Measurements from ENCODE around the gene CACNA1D.

CACNA1D gene

DNA sequence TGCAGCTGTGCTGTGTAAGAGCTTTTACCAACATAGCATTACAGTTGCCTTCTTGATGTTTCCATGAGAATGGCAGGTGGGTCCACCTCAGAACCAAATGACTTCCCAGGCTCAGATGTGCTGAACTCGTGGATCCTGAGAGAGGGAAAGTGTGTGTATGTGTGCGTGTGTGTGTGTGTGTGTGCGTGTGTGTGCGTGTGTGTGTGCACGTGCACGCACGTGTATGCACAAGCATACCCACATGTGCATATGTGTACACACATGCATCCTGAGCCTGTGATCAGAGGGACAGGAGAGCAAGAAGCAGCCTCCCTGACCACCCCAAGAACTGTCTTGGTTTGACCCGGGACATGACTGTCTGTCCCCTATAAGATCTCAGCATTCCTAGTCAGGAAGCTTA is 303.7 kb downstream of the CACNA1D start:
- no peak for DNase-seq

DNA sequence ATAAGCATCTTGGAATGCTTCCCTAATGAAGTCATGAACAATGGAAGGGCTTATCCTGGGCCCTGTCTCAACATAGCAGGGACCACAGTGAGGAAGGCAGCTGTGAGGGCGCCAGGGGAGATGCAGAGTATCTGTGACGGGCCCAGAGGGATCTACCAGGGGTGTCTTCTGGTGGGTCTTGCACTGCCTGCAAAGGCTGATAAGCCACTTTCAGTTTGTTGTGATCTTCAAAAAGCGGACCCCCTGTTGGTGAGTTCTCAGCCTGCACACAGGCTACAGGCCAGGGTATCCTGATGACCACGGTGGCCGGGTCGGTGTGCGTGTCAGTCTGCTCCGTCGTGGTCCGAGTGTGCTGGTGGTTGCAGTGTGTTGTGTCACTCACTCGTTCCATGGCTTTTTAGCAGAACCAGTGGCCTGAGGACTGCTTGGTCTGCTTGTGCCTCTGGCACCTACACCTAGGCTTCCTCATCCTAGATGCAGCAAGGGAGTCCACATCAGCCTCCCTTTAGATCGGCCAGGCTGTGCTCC is 305.0 kb downstream of the CACNA1D start:
- DNase-seq, result no peak

DNA sequence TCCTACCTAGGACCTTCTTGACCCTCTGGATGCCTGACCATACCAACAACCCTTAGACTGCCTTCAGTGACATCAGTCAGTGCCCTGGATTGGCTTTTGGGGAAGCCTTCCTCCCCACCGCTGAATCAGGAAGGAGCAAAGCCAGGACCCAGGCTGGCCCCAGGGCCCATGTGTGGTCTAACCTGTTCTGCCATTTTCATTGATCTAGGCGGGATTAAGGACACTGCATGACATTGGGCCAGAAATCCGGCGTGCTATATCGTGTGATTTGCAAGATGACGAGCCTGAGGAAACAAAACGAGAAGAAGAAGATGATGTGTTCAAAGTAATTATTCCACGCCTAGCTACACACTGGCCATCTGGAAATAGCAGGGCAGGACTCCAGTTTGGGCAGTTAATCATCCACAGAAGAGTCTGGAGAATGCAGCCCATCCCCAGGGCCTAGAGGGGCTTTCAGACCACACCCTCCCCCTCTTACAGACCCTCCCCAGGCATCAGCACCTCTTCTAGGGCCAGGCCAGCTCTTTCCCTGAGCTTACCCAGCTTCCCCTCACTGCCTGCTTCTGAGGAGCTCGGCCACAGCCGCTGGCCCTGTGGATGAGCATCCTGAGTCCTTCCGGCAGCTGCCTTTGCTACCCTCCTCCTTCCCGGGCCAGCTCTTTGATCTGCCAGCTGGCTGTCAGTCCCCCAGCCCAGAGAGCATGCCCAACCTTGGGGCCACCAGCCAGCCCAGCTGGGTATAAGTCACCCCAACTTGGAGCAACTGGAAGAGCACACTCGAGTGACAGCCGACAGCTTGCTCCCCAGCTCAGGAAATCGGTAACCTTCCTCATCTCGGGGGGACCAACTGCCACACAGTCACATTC is 305.9 kb downstream of the CACNA1D start:
- DNase-seq, result no peak

DNA sequence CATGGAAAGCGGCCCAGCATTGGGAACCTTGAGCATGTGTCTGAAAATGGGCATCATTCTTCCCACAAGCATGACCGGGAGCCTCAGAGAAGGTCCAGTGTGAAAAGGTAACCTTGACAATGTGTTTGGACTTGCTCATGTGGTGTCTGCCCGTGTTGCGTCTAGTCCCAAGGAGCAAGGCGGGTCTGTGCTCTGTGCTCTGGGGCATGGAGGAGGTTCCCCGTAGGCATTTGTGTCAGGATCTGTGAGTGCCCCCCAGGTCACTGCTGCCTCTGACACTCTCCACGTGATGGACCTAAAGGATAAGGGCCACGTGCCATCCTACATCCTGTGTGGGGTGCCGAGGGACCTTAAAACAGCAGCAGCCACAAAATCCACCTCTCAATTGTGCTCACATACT is 306.9 kb downstream of the CACNA1D start:
- DNase-seq, result no peak

DNA sequence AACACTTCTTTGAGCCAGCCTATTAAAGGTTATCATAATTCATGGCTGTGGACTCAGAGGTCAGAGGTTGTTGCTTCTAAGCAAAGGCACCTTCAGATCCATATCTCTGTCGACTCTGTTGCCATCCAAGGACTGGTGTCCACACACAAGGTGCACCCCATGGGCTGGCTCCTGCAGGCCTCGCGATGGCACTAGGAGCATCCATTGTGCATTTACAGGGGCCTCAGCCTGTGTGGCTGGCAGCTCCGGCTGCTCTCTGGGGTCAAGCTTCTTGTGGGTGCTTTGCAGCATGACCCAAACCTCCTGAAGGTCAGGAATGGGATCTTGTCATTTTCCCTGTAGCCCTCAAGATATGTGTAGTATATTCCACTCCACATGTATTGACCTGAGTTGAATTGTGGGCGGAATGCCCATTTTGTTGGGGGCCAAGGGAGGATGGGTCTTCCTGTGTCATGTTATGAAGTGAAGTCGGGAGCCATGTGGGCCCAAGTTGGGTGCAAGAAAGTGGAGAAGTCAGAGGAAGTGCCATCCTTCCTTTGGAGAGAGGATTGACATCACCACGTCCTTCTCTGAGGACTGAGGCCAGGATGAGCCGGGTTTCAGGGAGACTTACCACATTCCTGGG is 308.0 kb downstream of the CACNA1D start:
- DNase-seq, result no peak

DNA sequence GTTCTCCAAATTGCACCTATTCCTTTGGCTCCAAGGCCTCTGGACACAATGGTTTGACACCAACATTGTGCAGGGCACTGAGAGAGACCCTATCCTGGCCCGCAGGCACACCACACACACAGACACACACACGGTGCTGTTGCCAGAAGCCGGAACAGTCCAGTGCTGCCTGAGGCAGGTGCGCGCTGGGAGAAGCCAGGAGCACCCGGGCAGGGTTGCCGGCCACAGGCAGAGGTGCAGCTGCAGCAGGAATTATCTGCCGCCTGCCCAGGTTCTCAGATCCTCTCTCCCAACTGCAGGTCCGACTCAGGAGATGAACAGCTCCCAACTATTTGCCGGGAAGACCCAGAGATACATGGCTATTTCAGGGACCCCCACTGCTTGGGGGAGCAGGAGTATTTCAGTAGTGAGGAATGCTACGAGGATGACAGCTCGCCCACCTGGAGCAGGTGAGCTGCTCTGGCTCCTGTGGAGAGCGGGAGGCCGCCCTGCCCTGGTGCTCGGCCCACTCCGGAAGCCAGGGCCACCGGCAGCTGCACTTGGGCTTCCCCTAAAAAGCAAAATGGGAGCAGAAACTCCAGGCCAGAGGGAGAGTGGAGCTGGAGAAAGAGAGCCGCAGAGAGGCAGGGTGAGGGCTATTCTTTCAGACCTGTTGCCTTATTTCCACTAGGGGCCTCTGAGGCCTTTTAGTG is 308.9 kb downstream of the CACNA1D start:
- DNase-seq, result no peak

DNA sequence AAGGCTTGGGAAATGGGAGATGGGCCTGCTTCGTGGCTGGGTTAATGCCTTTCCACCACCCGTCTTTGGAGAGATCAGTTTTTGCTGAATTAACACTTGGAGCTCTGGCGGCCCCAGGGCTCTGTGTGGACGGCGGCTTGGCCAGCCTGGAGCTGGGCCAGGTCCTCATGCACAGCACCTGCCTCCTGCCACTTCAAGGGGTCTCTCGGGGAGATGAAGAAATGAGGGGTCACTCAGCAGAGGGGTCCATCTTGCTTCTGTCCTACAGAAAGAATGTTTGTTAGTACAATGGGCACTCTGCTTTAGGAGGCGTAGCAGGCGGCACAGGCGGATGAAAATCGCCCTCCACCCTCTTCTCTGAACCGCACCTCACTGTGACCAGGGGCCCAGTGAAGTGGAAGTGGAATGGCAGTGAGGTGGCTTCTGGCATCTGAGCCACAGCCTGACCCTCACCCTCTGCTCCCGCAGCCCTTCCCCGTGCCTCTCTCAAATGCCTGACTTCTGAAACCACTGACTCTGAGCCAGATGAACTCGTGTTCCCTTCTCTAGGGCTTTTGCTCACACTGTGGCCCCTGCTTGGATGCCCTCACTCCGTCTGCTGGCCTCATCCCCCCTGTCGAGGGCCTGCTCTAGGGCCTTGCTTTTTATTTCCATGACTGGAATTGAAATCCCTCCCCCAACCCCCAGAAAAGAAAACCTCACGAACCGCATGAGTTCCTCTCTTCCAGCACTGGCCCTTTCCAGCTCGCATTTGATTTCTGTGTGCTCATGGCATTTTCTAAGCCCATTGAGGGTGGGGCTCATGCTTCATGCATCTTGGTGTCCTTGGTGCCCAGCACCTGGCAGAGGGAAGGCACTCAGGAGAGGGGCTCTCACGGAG is 309.6 kb downstream of the CACNA1D start:
- DNase-seq, result no peak

DNA sequence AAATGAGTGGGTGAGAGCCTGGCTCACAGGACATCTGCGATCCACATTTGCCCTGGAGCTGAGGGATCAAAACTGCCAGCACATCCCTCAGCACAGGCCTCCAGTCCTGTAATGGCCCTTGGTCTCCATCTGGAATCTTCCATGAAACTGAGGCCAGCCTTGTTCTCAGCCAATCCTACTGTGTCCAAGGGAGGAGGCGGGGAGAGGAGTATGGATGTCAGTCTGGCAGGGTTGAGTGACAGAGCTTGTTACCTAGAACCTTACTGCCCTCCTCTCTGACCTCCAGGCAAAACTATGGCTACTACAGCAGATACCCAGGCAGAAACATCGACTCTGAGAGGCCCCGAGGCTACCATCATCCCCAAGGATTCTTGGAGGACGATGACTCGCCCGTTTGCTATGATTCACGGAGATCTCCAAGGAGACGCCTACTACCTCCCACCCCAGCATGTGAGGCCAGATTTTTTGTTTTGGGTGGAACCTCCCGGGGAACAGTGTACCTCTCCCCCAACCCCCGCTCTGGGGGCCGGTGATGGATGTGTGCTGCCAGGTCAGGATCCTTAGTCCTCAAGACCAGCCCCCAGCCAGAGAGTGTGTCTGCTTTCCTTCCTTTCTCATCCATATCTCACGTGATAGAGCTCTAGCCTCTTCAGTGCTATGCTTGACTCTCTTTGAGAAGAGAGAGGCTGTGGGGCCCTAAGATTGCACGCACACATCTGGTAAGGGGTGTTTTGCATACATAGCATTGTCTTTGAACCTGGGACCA is 310.5 kb downstream of the CACNA1D start:
- no peak for DNase-seq

DNA sequence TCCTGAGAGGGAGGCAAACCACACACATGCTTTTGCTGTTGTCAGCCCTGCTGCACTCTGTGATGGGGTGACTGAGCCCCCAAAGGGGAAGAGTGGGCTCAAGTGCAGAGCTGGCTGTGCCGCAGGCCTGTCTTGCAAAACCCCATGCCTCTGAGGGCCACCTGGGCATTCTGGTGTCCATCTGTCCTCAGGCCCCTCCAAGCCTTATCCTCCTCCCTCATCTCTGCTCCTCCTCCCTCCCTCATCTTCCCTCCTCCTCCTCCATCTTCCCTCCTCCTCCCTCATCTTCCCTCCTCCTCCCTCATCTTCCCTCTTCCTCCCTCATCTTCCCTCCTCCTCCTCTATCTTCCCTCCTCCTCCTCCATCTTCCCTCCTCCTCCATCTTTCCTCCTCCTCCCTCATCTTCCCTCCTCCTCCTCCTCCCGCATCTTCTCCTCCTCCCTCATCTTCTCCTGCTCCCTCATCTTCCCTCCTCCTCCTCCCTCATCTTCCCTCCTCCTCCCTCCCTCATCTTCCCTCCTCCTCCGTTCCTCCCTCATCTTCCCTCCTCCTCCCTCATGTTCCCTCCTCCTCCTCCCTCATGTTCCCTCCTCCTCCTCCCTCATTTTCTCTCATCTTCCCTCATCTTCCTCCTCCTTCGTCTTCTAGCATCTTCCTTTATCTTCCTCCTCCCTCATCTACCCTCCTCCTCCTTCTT is 311.2 kb downstream of the CACNA1D start:
- no peak for DNase-seq

DNA sequence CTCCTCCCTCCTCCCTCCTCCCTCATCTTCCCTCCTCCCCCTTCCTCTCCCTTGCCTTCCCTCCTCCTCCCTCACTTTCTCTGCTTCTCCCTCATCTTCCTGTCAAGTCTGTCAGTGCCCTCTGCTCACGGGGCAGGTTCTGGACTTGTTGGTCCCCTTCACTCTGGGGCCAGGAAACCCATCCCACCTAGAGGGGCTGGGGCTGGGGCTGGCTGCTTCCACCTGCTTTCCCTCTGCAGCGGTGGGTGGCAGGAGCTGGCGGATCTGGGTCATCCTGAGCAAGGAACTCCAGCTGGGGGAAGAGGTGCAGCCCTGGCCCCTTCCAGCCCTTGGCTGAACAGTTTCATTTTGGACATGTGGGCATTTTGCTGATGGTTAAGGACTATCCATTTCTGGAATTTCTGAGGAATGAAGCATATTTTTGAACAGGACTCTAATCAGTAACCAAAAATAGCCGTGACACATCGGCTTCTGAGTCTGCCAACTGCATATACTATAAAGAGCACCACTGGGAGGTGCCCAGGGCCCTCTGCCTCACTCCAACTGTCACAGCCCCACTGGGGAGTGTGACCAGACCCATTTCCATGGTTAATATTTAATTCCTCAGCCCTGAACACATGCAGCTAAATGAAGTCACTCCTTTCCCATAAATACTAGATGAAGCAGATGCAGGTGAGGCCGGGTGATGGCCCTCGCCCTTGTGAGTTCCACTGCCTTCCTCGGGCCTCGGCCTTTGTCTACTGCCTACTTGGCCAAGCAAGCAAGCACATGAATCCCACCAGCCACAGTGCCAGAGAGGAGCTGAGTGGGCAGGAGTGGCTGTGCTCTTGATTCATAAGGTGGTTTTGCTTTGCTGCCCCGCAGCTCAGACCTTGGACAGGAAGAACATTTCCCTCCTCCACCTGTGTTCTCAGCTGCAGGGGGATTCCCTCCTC is 312.0 kb downstream of the CACNA1D start:
- no peak for DNase-seq

DNA sequence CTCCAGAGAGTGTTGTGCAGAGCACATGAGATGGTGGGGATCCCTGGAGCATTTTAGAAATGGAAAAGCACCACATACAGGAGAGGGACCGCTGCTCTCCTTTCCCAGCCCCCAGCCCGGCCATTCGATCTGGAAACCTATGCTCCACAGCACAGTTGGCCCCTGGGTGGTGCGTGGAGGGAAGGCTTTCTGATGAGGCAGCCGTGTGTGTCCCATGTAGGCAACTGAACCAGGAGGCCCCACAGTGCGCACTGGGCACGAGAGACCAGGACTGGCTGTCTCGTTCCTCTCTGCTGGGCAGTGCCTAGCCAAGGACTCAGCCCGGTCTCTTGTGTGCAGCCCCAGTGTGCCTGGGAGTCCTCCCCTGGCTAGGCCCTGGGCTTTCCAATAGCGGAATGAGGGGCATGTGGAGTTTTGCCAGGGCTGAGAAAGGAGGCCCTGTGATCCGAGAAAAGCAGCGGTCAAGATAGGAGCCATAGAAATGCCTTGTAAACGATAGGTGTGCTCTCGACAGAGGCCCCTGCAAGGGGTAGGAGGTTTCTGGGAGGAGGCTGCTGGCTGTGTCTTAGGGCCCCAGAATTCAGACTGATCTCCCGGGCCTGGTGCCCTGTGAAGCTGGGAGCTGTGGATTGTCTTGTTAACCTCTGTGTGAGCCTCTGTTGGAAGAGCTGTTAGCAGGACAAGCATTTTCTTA is 312.9 kb downstream of the CACNA1D start:
- DNase-seq, result no peak

DNA sequence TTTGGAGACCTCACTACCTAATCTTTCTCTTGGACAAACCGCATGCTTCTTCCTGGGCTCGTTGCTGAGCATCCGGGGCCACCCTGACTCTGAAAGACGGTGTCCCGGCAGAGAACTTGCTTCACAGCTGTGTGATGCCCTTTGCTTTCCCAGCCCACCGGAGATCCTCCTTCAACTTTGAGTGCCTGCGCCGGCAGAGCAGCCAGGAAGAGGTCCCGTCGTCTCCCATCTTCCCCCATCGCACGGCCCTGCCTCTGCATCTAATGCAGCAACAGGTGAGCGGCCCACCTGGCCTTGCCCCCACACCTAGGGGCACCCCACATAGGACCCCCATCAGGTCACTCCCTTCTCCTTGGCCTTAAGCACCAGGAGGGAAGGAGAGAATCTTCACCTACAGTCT is 314.1 kb downstream of the CACNA1D start:
- DNase-seq, result no peak

DNA sequence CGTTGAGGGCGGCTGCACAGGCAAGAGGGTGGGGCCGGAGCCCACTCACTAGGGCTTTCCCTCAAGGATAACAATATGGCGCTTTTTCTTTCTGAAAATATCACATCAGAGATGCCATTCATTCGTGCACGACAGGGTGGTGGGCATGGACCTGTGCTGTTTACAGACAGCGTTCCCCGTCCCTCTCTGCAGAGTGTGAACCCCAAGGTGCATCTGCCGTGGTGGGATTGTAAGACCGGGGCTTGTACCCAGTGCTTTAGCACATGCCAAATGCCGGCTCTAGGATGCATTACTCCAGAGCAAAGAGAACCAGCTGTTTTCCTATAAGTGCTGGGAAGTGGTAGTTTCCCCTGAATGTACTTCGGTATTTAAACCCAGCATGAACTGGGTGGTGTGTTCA is 314.9 kb downstream of the CACNA1D start:
- DNase-seq, result no peak

DNA sequence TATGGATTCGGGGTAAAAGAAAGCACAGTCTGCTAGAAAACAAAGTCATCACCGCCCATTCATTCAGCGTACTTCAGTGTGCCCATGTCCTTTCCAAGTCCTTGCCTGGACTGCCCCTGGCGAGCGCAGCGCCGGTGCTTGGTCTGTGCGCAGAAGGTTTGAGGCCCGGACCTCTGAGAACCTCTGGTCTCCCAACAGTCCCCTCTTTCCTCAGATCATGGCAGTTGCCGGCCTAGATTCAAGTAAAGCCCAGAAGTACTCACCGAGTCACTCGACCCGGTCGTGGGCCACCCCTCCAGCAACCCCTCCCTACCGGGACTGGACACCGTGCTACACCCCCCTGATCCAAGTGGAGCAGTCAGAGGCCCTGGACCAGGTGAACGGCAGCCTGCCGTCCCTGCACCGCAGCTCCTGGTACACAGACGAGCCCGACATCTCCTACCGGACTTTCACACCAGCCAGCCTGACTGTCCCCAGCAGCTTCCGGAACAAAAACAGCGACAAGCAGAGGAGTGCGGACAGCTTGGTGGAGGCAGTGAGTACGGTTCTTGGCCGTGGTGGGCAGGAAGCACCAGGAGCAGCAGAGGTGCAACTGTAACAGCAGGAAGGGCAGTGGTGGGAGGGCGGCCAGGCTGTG is 315.5 kb downstream of the CACNA1D start:
- DNase-seq, result no peak

DNA sequence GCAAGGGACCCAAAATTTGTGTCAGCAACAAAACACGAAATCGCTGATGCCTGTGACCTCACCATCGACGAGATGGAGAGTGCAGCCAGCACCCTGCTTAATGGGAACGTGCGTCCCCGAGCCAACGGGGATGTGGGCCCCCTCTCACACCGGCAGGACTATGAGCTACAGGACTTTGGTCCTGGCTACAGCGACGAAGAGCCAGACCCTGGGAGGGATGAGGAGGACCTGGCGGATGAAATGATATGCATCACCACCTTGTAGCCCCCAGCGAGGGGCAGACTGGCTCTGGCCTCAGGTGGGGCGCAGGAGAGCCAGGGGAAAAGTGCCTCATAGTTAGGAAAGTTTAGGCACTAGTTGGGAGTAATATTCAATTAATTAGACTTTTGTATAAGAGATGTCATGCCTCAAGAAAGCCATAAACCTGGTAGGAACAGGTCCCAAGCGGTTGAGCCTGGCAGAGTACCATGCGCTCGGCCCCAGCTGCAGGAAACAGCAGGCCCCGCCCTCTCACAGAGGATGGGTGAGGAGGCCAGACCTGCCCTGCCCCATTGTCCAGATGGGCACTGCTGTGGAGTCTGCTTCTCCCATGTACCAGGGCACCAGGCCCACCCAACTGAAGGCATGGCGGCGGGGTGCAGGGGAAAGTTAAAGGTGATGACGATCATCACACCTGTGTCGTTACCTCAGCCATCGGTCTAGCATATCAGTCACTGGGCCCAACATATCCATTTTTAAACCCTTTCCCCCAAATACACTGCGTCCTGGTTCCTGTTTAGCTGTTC is 316.9 kb downstream of the CACNA1D start:
- no peak for DNase-seq

DNA sequence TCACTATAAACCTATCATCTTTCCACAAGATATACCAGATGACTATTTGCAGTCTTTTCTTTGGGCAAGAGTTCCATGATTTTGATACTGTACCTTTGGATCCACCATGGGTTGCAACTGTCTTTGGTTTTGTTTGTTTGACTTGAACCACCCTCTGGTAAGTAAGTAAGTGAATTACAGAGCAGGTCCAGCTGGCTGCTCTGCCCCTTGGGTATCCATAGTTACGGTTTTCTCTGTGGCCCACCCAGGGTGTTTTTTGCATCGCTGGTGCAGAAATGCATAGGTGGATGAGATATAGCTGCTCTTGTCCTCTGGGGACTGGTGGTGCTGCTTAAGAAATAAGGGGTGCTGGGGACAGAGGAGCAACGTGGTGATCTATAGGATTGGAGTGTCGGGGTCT is 318.0 kb downstream of the CACNA1D start:
- no peak for DNase-seq

DNA sequence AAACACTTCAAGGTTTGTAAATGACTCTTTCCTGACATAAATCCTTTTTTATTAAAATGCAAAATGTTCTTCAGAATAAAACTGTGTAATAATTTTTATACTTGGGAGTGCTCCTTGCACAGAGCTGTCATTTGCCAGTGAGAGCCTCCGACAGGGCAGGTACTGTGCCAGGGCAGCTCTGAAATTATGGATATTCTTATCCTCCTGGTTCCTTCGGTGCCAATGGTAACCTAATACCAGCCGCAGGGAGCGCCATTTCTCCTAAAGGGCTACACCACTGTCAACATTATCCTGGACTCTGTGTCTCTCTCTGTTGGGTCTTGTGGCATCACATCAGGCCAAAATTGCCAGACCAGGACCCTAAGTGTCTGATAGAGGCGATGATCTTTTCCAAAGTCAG is 318.8 kb downstream of the CACNA1D start:
- no peak for DNase-seq

DNA sequence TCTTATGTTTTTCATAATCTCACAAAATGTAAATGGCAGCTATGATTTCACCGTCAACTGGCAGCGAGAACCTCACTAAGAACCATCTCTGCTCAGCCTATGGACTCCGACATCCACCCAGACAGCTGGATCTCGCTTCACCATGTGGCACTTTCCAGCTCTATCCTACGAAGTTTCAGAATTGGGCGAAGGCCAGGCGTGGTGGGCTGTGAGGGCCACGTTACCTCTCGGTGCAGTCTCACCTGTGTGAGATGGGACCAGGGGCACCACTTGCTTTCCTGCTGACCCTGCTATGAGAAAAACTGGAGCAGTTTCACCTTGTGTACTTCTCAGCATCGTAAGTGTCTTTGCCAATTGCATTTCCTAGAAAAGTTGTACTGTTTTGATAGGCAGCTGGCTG is 319.5 kb downstream of the CACNA1D start:
- DNase-seq, result no peak
